Measurements from ENCODE around the gene NT5C2.
"Not testable (repeated sequence)": the region's sequence is repeated elsewhere in the genome, so short reads cannot be mapped to it uniquely, and the experiment has no call there.

NT5C2 gene

GRCh38 chr10:103082683-103083082, 110.4 kb downstream of the NT5C2 start:
- no peak for DNase-seq

DNA sequence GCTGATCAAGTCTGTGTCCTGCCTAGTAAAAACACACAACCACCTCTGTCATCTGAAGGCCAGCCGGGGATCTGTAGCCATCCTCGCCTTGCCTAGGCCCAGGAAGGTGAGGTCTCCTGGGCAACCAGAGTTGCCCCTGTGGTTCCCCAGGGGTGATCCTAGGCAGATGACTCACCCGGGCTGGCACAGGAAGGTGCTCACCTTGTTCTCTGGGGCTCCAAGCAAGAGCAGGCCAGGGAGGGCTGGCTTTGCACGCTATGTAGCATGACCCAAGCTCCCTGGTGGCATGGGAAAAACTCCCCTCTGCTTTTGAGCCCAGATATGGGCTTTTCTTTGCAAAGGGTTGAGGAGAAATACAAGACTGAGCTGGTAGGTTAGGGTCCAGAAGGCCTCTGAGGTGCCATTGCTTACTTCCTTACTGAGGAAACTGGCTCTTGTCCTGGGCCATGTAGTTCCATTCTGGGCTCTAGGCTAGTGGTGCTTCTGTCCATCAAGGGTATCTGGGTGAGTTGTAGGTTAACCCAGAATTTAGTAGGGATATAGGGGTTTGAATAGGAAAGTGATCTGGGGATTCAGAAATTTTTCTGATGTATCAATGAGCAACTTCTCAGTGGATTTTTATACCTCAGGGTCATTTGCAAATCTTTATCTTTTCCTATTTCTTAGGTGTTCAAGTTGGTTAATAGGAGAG, 112.0 kb downstream of the NT5C2 start:
- DNase-seq: no peak

DNA sequence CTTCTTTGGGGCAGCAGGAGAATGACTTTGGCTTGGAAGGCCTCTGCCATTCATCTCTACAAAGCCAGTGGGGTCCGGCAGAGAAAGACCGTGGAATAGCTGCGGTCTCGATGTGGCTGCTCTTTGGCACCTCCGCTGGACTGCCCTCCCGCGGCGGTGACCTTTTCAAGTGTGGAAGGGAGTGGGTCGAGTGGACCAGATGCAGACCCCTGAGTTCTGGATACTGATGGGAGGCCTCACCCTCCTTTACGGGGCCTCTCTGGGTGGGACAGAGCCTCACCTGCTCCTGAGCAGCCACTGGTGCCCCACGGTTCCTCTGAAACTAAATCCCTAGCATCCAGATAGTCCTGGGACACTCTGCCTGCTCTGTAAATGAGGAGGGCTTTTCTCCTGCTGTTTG, 113.1 kb downstream of the NT5C2 start:
- DNase-seq: no peak

DNA sequence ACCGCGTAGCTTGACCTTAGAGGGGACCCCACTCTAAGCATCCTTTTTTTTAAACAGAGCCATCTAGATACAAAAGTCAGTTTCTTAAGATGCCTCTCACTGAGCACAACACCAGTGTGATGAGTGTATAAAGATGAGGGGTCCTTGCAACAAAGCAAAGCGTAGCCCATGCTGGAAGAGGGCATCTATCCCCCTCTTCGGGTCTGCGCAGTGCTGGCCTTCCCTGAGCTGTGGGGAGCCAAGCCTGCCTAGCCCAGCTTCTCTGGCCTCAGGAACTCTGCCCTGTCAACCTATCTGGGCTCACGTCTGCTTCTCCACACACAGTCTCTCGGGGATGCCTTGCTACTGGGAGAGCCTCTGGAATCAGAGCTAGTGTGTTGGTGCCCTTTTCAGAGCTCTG, 114.0 kb downstream of the NT5C2 start:
- no peak for DNase-seq

DNA sequence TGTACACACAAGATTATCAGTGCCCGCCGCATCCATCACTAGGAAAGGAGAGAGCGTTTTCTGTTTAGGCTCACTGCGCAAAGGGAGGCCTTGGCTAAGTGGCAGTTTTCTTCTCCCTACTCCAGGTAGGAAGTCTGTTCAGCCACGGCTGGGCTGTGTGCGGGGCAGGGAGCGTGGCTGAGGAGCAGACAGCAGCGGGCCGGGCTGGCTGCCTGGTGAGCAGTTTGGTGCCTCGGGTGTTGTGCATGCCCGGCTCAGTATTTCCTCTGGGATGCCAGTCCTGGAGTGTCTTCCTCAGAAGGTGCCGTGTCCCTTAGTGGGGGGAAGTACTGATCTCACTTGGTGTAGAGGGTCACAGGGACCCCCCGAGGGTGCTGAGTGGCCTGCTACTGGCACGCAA, 114.4 kb downstream of the NT5C2 start:
- DNase-seq: no peak

DNA sequence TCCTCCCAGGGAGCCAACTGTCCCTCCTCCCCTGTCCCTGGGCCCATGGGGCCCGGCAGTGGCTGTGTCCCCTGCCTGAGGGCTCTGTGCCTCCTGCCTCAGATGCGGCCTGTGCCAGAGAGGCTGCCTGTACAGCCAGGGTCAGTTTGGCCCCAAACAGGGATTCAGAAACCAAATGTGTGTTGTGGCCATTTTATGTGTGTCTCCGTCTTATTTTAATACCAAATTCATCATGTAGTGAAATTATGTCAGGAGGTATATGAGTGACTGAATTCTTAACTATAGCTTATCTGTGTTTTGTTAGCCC, 114.8 kb downstream of the NT5C2 start:
- no peak for DNase-seq

DNA sequence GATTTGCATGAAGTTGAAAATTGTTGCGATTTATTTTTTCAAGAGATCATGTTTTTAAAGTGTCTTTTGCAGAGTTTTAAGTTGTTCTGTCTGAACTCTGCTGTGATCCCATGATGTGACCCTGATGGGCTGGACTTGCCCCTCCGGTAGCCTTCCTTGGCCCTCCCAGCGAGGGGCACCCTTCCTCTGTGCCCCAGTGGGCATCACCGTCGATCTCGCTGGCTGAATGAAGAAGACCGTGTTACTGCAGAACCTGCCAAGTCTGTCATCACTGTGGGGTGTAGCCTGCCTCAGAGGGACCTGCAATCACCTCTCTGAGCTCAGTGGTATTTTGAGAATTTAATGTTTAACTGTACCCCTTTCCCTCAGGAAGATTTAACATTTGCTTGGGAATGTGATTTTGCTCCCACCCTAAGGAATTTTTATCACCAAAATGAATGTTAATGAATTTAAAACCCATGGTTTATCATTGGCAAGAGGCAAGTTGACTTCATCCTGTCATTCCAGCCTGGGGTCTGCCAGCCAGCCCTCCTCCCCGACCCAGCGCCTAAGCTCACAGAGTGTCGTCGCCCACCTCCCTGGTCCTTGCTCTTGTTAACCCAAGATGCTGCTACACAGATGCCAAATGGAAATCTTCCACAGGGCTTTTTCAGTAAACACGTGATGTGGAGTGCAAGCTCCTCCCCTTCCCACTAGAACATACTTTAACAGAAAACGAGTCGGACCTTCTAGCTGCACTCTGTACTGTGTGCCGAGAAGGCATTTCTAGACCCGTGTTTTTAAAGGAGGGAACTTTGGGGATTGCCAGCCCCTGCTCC, 115.4 kb downstream of the NT5C2 start:
- DNase-seq: no peak

GRCh38 chr10:103077020-103077419, 116.1 kb downstream of the NT5C2 start:
- DNase-seq: no peak

DNA sequence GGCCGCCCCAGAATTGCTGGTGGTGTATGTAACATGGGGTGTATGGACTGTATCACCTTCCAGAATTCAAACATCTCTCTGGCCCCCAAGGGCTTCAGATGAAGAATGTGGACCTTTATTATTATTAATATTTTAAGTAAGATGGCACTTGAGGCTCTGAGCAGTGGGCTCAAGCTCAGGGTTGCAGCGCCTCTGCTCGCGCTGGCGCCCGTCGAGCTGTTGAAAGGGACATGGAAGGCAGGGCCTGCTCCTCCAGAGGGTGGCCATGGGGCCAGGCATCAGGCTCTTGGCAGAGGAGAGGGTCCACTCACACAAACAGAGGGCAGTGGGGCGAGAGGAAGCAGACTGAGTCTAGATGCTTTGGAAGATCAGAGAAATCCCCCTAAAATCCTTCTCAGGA, 120.2 kb downstream of the NT5C2 start:
- no peak for DNase-seq

GRCh38 chr10:103072276-103072675, 120.8 kb downstream of the NT5C2 start:
- DNase-seq: no peak

- DNase-seq: no peak
Measured at GRCh38 chr10:103069453-103070331, 123.4 kb downstream of the NT5C2 start.

GRCh38 chr10:103067956-103068355, 125.1 kb downstream of the NT5C2 start:
- DNase-seq: no peak

DNA sequence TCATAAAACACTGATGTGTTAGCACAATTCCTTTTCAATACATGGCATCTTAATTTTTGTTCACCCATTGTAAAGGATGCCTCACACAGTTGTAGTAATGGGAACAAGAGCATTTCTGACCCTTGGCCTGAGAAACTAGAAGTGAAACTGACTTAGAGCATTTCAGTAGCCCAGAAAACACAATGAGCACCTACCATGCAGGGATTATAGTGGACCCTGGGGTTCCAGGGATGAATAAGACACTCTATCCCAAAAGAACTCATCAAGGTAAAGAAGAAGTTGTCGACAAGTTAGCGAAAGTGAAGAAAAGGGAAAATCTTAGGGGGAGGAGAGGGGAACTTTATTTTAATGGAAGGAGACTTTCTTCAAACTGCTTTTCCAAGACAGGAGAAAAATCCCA, 125.6 kb downstream of the NT5C2 start:
- no peak for DNase-seq

DNA sequence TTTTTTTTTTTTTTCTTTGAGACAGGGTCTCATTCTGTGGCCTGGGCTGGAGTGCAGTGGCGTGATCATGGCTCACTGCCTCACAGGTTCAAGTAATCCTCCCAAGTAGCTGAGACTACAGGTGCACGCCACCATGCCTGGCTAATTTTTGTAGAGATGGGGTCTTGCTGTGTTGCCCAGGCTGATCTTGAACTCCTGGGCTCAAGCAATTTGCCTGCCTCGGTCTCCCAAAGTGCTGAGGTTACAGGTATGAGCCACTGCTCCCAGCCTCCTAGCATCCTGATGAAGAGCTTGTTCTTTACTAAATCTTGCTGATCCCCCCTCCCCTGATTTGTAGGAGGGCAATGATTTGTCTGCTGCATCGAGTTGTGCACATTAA, 126.0 kb downstream of the NT5C2 start:
- DNase-seq: not testable (repeated sequence)

- no peak for DNase-seq
Measured at GRCh38 chr10:103066141-103067098, 126.7 kb downstream of the NT5C2 start.

- no peak for DNase-seq
Measured at GRCh38 chr10:103064956-103065355, 128.1 kb downstream of the NT5C2 start.

DNA sequence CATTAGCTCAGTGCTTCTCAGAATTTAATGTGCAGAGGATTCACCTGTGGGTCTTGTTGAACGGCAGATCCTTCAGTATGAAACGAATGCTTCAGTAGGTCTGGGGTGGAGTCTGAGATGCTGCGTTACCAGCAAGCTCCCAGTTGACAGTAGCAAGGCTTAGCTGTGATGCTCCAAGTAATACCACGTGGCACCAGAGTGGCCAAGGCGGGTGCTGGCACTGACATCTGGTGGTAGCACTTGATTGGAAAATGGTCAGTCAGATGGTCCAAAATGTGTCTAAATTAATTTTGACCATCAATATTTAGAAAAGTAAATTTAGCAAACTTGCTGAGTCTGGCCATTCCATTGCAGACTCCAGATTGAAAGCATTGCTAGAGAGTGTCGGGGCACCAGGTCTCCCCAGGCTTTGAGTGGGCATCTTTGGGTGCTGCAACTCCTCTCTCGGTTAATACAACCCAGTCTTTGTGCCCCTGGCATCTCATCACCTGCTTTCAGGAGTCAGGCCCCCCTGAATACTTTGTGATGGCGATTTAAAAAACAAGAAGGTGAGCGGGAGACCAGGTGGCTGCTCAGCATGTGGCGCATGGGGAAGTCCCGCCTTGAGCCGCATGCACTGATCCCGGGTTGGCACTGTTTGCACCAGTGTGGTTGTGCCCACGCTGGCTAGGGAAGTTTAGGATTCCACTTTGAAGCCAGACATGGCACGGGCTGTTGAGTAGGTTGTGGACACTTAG, 130.1 kb downstream of the NT5C2 start:
- DNase-seq: no peak

- DNase-seq: no peak
Measured at GRCh38 chr10:103060575-103060974, 132.5 kb downstream of the NT5C2 start.

DNA sequence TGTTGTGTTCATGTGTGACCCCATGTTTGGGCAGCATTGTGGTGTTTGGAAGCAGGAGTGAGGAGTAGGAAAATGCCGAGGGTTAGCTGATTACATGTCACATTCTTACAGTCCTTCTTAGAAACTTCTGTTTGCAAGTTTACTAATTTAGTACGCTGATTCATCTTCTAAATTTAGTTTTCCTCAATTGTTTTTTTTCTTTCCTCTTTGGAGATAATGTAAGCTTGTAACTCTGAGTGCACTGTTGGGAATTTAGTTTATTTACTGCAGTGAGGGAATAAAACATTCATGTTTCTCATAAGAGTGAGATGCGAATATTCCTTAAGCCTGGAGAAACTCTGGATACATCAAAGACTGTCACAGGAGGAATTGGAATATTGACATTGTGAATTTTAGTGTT, 135.0 kb downstream of the NT5C2 start:
- DNase-seq: no peak

DNA sequence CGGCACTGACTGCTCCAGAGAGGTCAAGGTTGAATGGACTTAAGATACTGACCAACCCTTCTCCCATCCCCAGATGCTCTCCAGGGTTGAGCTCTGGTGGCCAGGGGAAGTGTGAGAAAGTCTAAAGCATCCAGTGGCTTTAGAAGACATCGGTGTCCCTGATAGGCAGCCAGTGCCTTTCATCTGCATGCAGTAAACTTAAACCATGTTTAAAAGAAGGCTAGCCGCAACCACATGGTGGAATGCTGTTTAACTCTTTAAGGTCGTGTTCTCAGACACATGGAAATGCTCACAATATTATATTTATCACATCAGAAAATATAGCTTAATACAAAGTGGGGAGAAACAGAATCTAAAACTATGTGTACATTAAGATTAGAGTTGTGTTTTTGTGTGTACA, 138.0 kb downstream of the NT5C2 start:
- no peak for DNase-seq

DNA sequence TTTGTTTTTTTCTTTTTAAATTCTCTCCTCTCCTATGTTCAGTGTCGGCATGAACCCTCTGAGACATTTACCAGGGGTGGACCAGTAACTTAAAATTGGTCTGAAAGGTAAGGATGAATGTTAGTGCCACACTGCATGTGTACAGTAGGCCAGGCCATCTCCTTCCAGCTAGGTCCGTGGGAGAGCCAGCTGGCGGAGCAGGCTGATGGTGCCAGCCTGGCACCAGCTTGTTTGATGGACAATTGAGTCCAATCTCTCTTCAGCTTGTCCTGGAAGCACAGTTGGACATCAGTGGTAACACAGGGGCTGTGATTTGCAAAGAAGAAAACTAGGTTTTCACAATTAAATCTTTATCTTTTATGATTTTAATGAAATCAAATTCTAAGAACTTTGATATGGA, 138.5 kb downstream of the NT5C2 start:
- no peak for DNase-seq

Data from NCI-H446 treated with DMSO at 0.1 percent for 48 hours (cell line).